Activated CD4-positive, CD25-positive, alpha-beta regulatory T cell treated with anti-CD3 and anti-CD28 coated beads, Interleukin-2, amount 50 U/mL, for 16 hours (primary cell): Measurements from ENCODE around the gene FAM199X.

Experiments
- DNase-seq: peaks from one replicate; pipeline ENCODE4 v3.0.0-alpha.2; 2020; ENCODE audit warnings: low read depth, low spot score

The FAM199X gene

GRCh38 chrX:104165894-104166734 lies at the start of gene FAM199X:
TSS of gene FAM199X (plus strand) at chrX:104166453. CDS start at chrX:104166786, 333 bp downstream.
- DNase-seq, result peak; percentile 66

- DNase-seq, result no peak
Observed at GRCh38 chrX:104117759-104118158, 48.5 kb upstream of the FAM199X start.

- no peak for DNase-seq
Observed at GRCh38 chrX:104118765-104119164, 47.5 kb upstream of the FAM199X start.

GRCh38 chrX:104122829-104123228 lies 43.4 kb upstream of the FAM199X start:
- no peak for DNase-seq

GRCh38 chrX:104126856-104127255 lies 39.4 kb upstream of the FAM199X start:
- no peak for DNase-seq

GRCh38 chrX:104130808-104131207 lies 35.4 kb upstream of the FAM199X start:
- DNase-seq, result no peak

GRCh38 chrX:104134583-104135261 lies 31.5 kb upstream of the FAM199X start:
- DNase-seq, result no peak

GRCh38 chrX:104135677-104136076 lies 30.6 kb upstream of the FAM199X start:
- no peak for DNase-seq

GRCh38 chrX:104136241-104137019 lies 29.8 kb upstream of the FAM199X start:
- peak; percentile 30 for DNase-seq

- no peak for DNase-seq
Observed at GRCh38 chrX:104137496-104137895, 28.8 kb upstream of the FAM199X start.

- no peak for DNase-seq
Observed at GRCh38 chrX:104141087-104141760, 25.0 kb upstream of the FAM199X start.

GRCh38 chrX:104151037-104151436 lies 15.2 kb upstream of the FAM199X start:
- no peak for DNase-seq

GRCh38 chrX:104156630-104157529 lies 9.4 kb upstream of the FAM199X start, which contains the start of gene SLC25A53:
TSS of gene SLC25A53 (minus strand) at chrX:104157009. CDS start at chrX:104105257, 51,752 bp downstream.
- peak; percentile 51 for DNase-seq

GRCh38 chrX:104166735-104167436 lies 633 bp downstream of the FAM199X start:
- DNase-seq, result no peak

- no peak for DNase-seq
Observed at GRCh38 chrX:104168127-104168526, 1.9 kb downstream of the FAM199X start.

- no peak for DNase-seq
Observed at GRCh38 chrX:104172121-104172520, 5.9 kb downstream of the FAM199X start.

- DNase-seq, result no peak
Observed at GRCh38 chrX:104172788-104173187, 6.5 kb downstream of the FAM199X start.

- DNase-seq, result no peak
Observed at GRCh38 chrX:104173841-104174240, 7.6 kb downstream of the FAM199X start.

- no peak for DNase-seq
Observed at GRCh38 chrX:104183685-104184084, 17.4 kb downstream of the FAM199X start.

GRCh38 chrX:104187931-104188330 lies 21.7 kb downstream of the FAM199X start:
- no peak for DNase-seq
